Measurements from ENCODE around the gene ALG13.

The ALG13 gene

DNA sequence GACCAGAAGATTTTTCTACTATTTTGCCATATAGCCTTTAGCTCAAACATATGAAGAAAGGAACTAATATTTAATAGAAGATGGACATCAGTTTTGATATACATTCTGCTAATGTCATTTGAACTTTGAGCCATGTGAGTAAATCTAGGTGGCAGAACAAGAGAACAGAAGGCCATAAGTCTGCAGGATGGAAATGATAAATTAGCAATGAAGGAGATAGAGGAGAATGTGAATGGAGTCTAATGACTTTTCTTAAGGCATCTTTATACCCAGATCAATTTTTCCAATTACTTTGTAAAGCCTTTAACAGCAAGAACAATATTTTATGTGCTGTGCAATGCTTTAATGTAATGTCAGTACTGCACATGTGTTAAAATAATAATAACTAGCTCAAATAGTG lies 30.1 kb upstream of the ALG13 start:
- Histone ChIP-seq H3K36me3 (ENCODE audit: control insufficient read depth in 2 of 2, insufficient read depth in 1 of 2, low read length in 2 of 2) (no peaks in the 10 kb centered on the region), H3K27ac (ENCODE audit: extremely low read depth, low read depth, low read length) (no peak overlapping the region), H3K9me3 (ENCODE audit: control insufficient read depth, insufficient read depth, low read depth, low read length) (peaks cover 2% of the 10 kb centered on the region; the same call in 1 of the 2 replicates), H3K4me1 (ENCODE audit: control insufficient read depth, insufficient read depth, low read length) (no peaks in the 10 kb centered on the region), H3K4me3 (ENCODE audit: low read depth, low read length) (no peak overlapping the region)
- ChIA-PET POLR2A (no interaction called here), CTCF (no interaction called here)
- TF ChIP-seq ZNF792 (tag by site-specific recombination; IDR thresholded peaks at IDR 0.05) (no peak), ZNF2 (tag by site-specific recombination; IDR thresholded peaks at IDR 0.05) (no peak), ZNF830 (tag by site-specific recombination; IDR thresholded peaks at IDR 0.05; ENCODE audit: low read depth) (no peak), ZFHX2 (tag by site-specific recombination; conservative IDR thresholded peaks at IDR 0.05) (no peak)

- Histone ChIP-seq H3K36me3 (ENCODE audit: control insufficient read depth in 2 of 2, insufficient read depth in 1 of 2, low read length in 2 of 2) (no peaks in the 10 kb centered on the region), H3K27ac (ENCODE audit: extremely low read depth, low read depth, low read length) (no peak overlapping the region), H3K4me1 (ENCODE audit: control insufficient read depth, insufficient read depth, low read length) (no peaks in the 10 kb centered on the region), H3K4me3 (ENCODE audit: low read depth, low read length) (no peak overlapping the region), H3K9me3 (ENCODE audit: control insufficient read depth, insufficient read depth, low read depth, low read length) (peaks cover under 1% of the 10 kb centered on the region; the same call in 1 of the 2 replicates)
- ChIA-PET CTCF (interaction anchor here (0.9 kb wide), 1 partner anchor 198 kb away, joined by 3 read pairs; no protein-coding TSS in a partner anchor), POLR2A (no interaction called here)
- no peak for TF ChIP-seq ZNF138 (tag by site-specific recombination; IDR thresholded peaks at IDR 0.05; ENCODE audit: borderline replicate concordance)
- TF ChIP-seq ZNF510 (tag by site-specific recombination; IDR thresholded peaks at IDR 0.05; ENCODE audit: insufficient replicate concordance) = no peak
- TF ChIP-seq TSHZ1 (tag by site-specific recombination; IDR thresholded peaks at IDR 0.05; ENCODE audit: borderline replicate concordance) = no peak
- TF ChIP-seq ZXDB (tag by site-specific recombination; IDR thresholded peaks at IDR 0.05) = no peak
- TF ChIP-seq ZNF473 (tag by site-specific recombination; IDR thresholded peaks at IDR 0.05) = no peak
- TF ChIP-seq ZFHX2 (tag by site-specific recombination; conservative IDR thresholded peaks at IDR 0.05) = no peak
- TF ChIP-seq ZBTB26 (tag by site-specific recombination; optimal IDR thresholded peaks at IDR 0.05) = no peak
- TF ChIP-seq ZNF768 (tag by site-specific recombination; IDR thresholded peaks at IDR 0.05) = no peak
- no peak for TF ChIP-seq ZNF324 (tag by site-specific recombination; IDR thresholded peaks at IDR 0.05)
- no peak for TF ChIP-seq ZNF558 (tag by site-specific recombination; IDR thresholded peaks at IDR 0.05)
- no peak for TF ChIP-seq ZBTB20 (tag by site-specific recombination; IDR thresholded peaks at IDR 0.05)
- TF ChIP-seq ZNF114 (tag by site-specific recombination; IDR thresholded peaks at IDR 0.05) = no peak
- TF ChIP-seq, protein P1, sequence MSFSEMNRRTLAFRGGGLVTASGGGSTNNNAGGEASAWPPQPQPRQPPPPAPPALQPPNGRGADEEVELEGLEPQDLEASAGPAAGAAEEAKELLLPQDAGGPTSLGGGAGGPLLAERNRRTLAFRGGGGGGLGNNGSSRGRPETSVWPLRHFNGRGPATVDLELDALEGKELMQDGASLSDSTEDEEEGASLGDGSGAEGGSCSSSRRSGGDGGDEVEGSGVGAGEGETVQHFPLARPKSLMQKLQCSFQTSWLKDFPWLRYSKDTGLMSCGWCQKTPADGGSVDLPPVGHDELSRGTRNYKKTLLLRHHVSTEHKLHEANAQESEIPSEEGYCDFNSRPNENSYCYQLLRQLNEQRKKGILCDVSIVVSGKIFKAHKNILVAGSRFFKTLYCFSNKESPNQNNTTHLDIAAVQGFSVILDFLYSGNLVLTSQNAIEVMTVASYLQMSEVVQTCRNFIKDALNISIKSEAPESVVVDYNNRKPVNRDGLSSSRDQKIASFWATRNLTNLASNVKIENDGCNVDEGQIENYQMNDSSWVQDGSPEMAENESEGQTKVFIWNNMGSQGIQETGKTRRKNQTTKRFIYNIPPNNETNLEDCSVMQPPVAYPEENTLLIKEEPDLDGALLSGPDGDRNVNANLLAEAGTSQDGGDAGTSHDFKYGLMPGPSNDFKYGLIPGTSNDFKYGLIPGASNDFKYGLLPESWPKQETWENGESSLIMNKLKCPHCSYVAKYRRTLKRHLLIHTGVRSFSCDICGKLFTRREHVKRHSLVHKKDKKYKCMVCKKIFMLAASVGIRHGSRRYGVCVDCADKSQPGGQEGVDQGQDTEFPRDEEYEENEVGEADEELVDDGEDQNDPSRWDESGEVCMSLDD (tag by site-specific recombination; IDR thresholded peaks at IDR 0.05) = no peak
- TF ChIP-seq WT1 (tag by site-specific recombination; IDR thresholded peaks at IDR 0.05) = no peak
- TF ChIP-seq ZNF221 (tag by site-specific recombination; IDR thresholded peaks at IDR 0.05; ENCODE audit: borderline replicate concordance) = no peak
- no peak for TF ChIP-seq SP2 (tag by site-specific recombination; IDR thresholded peaks at IDR 0.05)
- TF ChIP-seq ZBTB21 (tag by site-specific recombination; IDR thresholded peaks at IDR 0.05) = no peak
- TF ChIP-seq KLF17 (tag by site-specific recombination; IDR thresholded peaks at IDR 0.05) = no peak
- TF ChIP-seq, protein P2, sequence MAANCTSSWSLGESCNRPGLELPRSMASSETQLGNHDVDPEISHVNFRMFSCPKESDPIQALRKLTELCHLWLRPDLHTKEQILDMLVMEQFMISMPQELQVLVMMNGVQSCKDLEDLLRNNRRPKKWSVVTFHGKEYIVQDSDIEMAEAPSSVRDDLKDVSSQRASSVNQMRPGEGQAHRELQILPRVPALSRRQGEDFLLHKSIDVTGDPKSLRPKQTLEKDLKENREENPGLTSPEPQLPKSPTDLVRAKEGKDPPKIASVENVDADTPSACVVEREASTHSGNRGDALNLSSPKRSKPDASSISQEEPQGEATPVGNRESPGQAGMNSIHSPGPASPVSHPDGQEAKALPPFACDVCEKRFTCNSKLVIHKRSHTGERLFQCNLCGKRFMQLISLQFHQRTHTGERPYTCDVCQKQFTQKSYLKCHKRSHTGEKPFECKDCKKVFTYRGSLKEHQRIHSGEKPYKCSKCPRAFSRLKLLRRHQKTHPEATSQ (tag by site-specific recombination; IDR thresholded peaks at IDR 0.05) = no peak
Observed at GRCh38 chrX:111652719-111653118, 28.3 kb upstream of the ALG13 start.

All from HEK293 (cell line).